HG03442 (cell line): ENCODE data around the gene MAGI2.

Source experiments
- ATAC-seq: cut with Tn5 transposase; IDR thresholded peaks from one replicate; pipeline ENCODE4 v1.9.1; 2021; ENCODE audit warnings: mild to moderate bottlenecking, moderate library complexity; ENCODE audit not compliant: unreplicated experiment

Gene MAGI2

DNA sequence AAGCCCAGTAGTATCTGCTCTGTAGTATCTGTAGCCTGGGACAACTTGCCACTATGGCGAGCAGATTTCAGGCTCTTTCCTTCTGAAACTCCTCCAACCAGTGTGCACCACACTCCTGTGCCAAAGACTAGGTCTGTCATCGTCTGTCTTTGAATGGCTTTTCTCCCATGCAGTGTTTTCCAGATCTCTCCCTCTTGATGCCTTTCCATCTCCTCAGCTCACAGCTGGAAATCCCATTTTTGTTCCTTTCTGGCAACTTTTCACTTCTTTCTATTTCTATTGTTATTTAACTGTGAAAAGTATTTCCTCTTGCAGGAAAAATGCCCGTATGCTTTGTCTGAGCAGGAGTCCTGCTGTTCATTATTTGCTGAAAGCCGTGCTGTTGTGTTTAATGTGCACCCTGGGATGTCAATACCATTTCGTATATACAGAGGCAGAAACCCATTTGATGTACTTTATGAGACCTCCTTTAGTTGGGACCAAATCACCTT, 1281.2 kb downstream of the MAGI2 start:
- ATAC-seq: no peak

DNA sequence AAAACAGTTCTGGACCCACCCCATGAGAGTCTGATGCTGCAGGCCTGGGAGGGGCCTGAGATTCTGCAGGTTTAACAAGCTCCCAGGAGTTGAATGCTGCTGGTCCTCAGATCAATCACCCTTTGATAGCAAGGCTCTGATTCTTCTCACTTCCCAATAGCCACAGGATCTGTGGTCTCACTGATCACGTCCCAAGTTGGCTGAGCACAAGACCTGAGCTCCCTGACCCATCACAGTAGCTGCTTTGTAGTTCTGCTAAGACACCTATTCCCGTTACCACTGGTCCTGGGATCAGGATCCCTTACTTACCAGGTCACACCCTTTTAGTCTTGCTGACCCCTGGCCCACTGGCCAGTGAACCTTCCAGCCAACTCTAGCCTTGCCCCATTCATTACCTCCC, 1282.1 kb downstream of the MAGI2 start:
- no peak for ATAC-seq

DNA sequence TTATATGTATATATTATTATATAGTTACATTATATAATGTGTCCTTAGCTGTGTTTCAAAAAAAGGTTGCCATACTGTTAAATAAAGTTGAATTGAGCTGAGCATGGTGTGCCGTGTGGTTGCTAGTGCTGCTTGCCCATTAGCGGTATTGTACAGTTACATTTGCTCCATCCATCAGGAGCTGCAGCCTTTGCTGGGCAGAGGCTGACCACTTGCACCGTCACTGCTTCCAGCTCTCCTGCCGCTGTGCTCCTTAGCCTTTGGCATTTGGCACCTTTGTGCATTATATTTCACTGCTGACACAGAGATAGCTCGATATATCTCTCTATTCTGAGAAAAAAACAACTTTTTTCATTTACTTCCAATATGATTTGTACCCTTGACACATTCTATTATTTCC, 1282.7 kb downstream of the MAGI2 start:
- no peak for ATAC-seq

DNA sequence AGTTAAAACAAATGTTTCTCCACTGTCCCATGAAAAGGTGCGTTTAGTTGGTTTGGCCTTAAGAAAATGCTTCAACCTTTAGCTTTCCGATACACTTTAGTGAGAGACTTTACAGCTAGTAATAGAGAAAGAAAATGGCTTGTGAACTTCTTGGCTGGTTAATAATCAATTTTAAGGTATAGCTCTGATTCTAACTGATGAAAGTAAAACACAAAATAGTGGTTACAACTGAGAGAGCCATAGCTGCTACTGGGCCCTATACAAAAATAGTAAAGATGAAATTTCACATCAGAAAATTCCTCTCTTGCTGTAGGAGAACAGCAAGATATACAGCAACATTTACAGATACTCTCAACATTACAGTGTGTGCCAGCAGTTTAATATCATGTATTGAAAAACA, 1283.5 kb downstream of the MAGI2 start:
- no peak for ATAC-seq

DNA sequence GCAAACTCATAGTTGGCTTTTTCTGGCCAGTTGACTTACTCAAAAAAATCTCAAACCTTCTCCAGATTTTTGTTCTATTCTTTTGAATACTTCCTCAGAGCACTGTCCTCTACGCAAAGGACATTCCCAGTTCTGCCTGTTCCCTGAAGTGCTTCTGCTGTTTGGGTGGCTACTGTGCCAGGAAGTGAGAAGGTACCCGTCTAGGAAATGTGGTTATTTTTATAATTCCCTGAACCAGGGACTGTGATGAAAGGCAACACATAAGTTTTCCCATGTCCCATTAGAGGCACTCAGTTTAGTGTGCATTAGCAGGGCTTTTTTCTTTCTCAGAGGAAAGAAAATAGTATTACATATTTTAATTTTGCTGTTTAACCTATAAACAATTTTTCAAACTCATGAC, 1284.6 kb downstream of the MAGI2 start:
- no peak for ATAC-seq

DNA sequence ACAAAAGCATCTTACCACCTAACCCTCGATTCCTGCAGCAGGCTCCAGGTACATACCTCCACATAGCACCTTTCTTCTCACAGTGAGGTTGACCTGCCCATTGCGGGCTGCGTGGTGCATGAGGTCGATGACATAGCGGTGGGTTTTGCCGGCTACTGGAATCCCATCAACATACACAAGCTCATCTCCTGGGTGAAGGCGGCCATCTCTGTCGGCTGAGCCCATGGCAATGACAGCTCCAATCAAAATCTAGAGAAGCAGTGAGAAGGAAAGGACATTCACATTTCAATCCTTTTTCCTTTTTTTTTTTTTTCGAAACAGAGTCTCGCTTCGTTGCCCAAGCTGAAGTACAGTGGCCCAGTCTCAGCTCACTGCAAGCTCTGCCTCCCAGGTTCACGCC, 1285.6 kb downstream of the MAGI2 start:
- no peak for ATAC-seq

DNA sequence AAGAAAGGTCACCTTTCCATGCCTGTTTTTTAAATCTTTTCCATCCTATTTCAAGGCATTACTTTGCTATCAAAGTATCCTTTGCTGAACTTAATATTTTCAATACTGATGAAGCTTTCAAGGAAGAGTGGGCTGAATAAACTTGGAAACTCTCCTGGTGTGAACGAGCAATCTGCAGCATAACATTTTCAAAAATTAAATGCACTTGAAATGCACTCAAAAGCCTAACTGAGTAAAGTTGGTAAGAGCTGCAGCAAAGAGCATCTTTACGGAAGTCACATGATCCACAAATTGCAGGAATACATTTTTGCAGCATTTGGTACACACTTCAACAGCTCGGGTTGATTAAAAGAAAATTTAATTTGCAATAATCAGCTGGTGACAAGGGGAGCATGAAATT, 1287.6 kb downstream of the MAGI2 start:
- ATAC-seq: no peak

DNA sequence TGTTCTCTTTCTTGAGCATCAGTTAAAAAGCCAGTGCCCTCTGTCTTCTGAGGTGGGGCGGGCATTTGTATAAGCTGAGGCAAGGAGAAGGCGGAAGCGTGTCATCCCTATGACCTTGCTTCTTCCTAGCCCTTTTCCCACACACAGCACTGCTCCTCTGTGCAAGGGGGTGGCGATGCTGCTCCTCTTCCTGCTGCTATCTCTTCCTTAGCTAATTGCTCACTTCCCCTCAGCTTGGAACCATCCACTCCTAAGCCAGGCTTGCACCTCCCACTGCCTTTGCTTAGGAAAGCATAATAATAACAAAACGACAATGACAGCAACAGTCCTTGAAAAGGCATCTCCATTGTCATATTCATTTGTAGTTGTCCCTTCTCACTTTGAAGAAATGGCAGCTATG, 1288.0 kb downstream of the MAGI2 start:
- ATAC-seq: no peak

DNA sequence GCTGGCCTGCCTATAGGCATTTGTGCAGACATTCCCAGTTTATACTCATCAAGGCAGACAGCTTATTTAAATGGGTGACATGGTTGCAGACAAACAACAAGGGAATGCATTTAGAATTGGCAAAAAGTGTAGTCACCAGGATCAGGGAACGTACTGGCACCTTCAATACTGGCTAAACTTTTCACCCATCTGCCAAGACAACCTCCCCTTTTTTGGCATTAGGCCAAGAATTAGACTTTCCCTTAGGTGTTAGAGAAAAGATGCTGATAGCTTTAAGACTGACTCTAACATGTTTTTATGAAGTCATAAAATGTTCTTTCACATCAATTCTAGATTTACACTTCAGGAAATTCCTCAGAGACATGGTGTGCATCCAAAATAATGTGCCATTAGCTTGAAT, 1289.0 kb downstream of the MAGI2 start:
- ATAC-seq: no peak

DNA sequence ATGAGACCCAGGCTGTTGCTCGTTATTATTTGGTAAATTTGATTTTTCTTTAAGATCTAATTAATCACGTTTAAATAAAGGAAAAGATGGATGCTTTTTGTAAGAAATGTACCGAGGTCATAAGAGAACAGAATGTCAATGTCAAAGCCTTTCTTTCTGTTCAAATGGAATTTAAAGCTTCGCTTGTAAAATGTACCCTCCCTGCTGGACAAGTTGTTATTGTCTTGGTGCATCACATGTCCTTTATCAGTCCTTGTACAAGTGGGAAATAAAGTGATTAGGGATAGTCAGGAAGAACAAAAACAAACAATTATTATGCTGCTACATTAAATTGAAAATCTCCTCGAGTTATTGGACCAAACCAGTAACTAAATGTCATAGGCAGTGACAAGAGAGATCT, 1291.7 kb downstream of the MAGI2 start:
- ATAC-seq: no peak

DNA sequence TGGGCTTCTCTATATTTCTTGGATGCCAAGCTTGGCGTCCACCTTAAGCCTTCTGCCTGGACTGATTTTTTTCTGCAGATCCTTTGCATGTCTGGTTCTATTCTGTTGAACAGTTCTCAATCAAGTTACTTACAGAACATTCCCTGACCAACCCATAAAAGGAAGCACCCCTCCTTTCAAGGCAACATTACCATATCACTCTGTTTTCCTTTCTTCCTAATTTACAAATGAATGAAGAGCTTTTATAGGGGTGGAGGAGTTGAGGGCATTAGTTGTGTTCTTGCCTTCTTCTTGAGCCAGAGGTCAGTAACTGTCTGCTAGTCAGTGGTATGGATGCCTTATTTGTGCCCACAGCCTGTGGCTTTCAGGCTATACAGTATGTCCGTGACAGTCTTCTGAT, 1293.9 kb downstream of the MAGI2 start:
- ATAC-seq: no peak

DNA sequence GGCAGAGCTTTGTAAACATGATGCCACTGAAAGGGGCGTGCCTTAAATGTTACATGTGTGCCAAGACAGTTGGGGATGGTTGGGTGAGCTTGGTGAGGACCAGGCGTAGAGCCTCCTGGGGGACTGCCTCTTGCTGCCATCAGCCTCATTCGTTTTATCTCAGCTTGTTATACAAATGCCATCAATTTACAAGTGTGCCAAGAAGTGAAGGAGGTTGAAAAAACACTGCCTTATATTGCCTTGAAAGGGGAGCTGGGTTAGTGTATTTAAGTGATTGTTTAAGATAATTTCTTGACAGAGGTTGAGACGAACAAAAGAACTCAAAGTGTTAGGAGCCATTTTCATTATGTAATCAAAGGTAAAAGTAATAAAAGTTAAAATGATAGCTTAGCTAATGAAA, 1300.2 kb downstream of the MAGI2 start:
- ATAC-seq: no peak

DNA sequence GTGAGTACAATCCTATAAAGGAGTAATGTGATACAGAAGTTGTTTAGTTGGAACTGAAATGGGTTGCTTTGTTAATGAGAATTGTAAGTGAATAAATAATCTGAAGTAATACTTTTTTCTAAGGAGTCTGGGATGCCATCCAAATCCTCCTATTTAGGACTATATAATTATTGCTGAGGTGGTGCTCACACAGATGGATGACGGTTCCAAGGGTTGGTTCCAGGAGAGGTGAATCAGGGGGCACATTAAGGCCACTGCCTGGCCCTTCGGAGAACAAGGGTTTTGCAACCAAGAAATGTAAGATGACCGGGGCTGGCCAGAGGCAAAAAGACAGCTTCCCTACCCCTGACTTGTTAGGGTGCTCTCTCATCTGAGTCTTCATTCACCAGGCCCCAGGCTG, 1302.2 kb downstream of the MAGI2 start:
- ATAC-seq: no peak

DNA sequence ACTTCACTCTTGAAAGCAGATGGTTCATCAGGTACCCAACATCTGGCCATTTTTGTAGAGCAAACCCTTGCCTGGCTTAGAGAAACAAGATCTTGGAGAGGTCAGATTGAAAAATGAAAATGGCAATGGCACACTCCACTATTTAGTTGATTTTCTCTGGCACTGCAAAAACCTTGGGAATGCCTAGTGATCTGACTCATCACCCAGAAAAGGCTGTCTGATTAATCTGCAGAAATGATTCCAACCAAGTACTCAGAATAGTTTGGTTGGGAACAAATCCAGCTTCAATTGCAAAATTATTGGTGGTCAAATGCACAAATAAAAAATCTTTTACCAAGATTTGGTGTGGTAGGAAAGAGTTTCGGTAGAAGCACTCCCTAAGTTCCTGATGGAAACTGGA, 1303.7 kb downstream of the MAGI2 start:
- no peak for ATAC-seq

DNA sequence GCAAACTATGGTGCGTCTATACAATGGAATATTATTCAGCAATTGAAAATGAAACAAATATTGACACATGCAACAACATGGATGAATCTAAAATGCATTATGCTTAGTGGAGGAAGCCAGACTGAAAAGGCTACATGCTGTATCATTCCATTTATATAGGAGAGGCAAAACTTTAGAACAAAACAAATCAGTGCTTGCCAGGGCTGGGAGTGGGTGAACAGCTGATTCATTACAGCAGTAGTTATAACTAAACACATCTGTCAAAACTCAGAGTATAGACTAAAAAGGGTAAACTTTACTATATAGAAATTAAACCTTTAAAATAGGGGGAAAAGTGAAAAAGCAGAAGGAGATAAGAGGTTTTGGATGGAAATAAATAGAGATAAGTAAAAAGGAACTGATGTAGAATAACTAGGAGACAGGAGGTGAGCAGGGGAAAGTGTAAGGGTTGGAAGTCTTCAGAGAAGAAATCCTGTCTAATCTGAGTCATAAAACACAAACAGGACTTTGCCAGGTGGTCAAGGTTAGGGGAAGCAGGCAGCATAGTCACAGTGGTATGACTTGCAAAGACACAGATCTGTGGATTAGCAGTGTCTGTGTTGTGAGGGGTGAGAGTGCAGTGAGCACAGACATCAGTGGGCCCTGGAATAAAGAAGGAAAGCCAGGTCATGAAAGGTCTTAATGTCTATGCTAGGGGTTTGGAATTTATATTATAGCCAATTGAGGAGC, 1305.1 kb downstream of the MAGI2 start:
- ATAC-seq: no peak

DNA sequence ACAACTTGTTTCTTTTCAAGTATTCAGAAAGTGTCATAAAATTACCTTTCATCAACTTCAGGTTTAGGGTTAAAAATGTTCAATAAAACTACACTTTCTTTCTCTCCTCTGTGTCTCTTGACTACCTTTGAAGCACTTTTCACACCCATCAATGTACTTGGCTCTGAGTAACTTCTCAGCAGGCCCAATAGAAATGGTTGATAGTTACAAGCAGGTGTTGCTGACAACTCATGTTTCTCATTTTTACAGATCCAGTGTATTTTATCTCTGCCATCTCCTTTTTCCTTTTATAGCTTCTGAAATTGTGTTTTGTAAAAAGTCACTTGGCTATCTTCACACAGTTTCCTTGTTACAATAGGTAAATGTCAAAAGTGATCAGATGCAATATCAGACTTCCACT, 1306.9 kb downstream of the MAGI2 start:
- no peak for ATAC-seq

DNA sequence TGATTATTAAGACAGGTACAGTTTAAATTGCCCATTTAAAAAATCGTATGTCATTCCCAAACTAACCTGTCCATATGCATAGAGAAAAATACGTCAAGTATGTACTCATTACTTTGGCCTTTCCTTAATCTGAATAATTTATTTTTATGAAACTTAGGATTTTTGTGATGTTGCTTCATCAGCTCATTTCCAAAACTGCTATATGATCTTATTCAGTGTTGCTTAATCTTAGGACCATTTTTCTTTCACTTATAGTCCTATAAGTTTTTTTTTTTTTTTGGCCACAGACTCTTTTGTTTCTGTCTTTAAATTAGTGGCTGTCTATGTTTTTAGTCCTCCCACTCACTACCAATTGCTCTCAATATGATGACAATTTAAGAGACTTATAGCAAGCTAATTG, 1309.8 kb downstream of the MAGI2 start:
- no peak for ATAC-seq

DNA sequence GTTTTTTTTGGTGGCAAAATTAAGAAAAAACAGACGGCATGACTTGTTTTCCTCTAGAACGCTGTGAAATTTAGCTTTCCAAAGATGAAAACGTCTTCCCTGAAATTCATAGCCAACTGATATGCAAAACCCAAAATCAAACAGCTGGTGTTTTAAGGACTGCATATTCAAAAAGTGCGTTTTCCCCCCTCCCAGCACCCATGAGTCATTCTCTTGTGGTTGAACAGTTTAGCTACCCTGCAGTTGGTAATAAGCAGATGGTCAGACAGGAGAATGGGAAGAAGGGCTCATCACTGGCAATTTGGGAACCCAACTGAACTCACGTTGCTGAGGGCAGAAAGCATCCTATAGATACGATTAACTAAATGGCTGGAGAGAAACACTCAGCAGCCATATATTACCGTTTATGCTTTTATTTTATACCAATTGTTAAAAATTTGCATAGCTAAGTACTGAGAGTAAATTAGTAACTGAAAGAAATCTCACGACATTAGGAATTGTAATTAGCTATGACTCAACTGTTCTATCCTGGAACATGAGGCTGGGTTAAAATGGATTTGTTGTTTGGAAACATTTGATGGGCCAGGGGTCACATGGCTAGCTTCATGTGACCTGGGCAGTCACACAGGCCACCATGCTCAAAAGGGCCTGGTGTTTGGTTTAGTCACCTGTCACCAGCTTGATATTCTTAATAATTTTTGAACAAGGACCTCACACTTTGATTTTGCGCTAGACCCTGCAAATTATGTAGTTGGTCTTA, 1311.8 kb downstream of the MAGI2 start:
- ATAC-seq: no peak

DNA sequence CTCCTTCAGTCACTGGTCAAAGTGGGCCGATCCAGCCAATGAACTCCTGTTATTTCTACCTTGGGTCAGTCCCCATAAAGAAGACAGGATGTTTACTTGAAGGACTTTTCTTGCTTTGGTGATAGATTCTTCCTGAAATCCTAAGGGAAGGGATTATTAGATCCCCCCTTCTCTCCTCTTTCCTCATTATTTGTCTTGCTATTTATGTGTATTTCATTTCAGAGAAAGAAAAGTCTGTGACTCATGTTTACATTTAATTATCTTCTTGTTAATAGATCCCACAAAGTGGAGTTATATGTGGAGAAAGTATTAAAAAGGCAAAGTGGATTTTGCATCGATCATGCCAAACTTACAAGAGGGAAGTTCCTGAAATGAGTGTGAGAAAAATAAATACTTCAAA, 1313.4 kb downstream of the MAGI2 start:
- no peak for ATAC-seq

DNA sequence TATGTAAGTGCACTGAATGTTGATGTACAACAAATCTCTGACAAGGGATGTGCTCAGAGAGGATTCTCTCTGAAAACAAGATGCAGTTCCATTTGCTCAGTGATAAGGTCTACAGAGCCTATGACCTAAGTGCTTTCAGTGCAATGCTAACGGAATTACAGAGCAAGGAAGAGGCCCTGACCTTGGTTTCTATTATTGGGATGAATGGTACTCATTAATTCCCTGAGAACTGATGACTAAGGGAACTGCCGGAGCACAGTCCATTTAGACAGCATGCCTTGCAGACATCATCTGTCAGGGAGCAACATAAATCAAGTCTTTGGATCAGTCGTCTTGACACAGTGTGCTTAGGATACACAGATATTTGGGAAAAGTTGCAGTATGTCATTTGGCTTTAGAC, 1314.1 kb downstream of the MAGI2 start:
- ATAC-seq: no peak

DNA sequence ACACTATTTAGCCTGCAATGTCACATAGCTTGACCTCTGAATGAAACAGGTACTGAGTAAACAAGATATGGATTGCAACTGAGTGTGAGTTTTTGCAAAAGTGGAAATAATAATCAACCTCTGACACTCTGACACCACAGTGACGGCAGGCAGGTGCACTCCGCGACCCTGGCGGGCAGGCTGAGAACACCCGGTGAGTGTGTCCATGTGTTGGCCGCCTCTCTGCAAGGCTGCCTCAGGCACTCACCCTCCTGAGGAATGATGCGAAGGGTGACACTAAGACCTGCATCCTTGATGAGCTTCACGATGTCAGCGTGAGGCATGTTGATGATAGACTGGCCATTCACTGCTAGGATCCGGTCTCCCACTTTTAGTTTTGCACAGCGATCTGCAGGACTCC, 1318.7 kb downstream of the MAGI2 start:
- no peak for ATAC-seq

DNA sequence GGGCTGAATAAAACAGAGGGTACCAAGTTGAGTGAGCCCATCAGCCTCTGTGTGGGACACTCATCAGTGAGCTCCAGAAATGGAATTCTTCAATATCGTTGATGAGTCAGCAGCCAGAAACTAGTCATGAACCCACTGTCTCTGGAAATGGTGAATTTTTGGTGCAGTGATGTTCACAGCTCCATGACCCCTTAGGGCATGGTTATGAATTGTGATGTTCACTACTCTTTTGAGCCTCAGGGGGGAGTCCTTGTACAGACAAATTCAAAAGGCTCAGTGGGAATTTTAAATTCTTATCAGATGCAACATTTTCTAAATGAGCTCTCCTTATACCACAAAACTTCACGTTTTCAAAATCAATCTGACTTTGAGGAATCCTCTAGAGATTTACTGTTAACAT, 1319.2 kb downstream of the MAGI2 start:
- ATAC-seq: no peak
